Large intestine (tissue), 3 donors: ENCODE data around the gene MAPK1. TPM values are rescaled to one million over a fixed set of nuclear protein-coding genes. Genes with fewer than 3 reads are reported as not detected.
A peak's percentile ranks its signal among the peaks of the same experiment; 100 is the strongest.
"Not testable (repeated sequence)": the region's sequence is repeated elsewhere in the genome, so short reads cannot be mapped to it uniquely, and the experiment has no call there.

Experiments used
- DNase-seq, 2 donors: peaks; one replicate each; pipeline versions ENCODE4 v3.0.0 to v3.0.0-alpha.2; 2013
- H3K27ac ChIP-seq: one replicate; pipeline ENCODE4 v1.5.1; 2013; ENCODE audit warnings: low read length
- H3K27me3 ChIP-seq: 2 replicates; pipeline ENCODE4 v1.6.1; 2013; ENCODE audit warnings: low read length; ENCODE audit not compliant: control insufficient read depth, insufficient read depth
- H3K36me3 ChIP-seq: 2 replicates; pipeline ENCODE4 v1.6.1; 2013; ENCODE audit warnings: low read length; ENCODE audit not compliant: control insufficient read depth, insufficient read depth
- H3K4me1 ChIP-seq: one replicate; pipeline ENCODE4 v1.6.1; 2013; ENCODE audit warnings: low read length; ENCODE audit not compliant: control insufficient read depth, insufficient read depth
- H3K4me3 ChIP-seq: one replicate; pipeline ENCODE4 v1.5.1; 2013; ENCODE audit warnings: low read length
- H3K9me3 ChIP-seq: one replicate; pipeline ENCODE4 v1.6.1; 2013; ENCODE audit warnings: mild to moderate bottlenecking, low read depth, low read length, moderate library complexity; ENCODE audit not compliant: control insufficient read depth
- WGBS: methylation state at CpG from one replicate; pipeline ENCODE4 v1.1.5; 2013; ENCODE audit warnings: low lambda C conversion rate; ENCODE audit not compliant: insufficient coverage; 5-methylcytosine and 5-hydroxymethylcytosine counted together
- polyA plus RNA-seq: library from polyadenylated mRNA; unstranded; fragments of 120-200 nt; gene quantifications from one replicate; pipeline ENCODE4 v1.2.1, GENCODE V29; 2013

Gene MAPK1
- polyA plus RNA-seq, 1 donor, result 79.0 TPM

DNA sequence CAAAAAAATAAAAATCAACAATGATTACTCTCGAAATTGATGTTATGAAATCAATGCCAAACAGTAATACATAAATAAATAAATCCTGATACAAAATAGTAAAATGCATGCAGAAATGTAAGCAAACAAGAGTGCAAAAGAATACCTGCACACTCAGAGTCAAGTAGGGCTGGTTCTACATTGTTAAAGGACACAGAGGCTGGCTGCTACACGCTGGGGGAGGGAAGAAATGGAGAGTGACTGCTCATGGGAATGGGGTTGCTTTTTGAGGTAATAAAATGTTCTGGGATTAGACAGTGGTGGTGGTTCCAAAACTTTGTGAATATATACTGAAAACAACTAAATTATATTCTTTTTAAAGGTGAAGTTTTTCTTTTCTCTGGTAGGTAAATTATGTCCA, 32.1 kb downstream of the MAPK1 start:
- Histone ChIP-seq H3K36me3 (no peaks in the 10 kb centered on the region), H3K27ac (no peak overlapping the region), H3K4me1 (peaks cover 7% of the 10 kb centered on the region), H3K27me3 (no peaks in the 10 kb centered on the region), H3K4me3 (no peak overlapping the region), H3K9me3 (no peaks in the 10 kb centered on the region)
- no peak for DNase-seq
- 67% methylated on average over 1 of the region's 2 CpGs for WGBS

DNA sequence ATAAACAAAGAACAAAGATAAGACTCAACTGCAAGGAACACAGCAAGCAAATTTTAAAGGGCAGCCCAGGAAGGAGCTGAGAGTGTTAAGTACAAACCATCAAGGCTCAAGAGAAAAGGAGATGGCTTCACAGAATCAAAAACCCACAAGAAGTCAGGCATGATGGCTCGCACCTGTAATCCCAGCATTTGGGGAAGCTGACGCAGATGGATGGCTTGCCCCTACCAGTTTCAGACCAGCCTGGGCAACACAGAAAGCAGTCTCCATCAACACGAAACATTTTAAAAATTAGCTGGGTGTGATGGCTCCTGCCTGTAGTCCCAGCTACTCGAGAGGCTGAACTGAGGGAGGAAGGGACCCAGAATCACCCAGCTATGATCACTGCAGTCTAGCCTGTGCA, 32.6 kb downstream of the MAPK1 start:
- no peak overlapping the region for H3K27ac ChIP-seq
- no CpG with 5 or more reads among the region's 4 CpGs for WGBS
- no peak overlapping the region for H3K4me3 ChIP-seq
- no peak for DNase-seq
- H3K4me1 ChIP-seq, result peaks cover 7% of the 10 kb centered on the region
- no peaks in the 10 kb centered on the region for H3K9me3 ChIP-seq
- H3K27me3 ChIP-seq, result no peaks in the 10 kb centered on the region
- no peaks in the 10 kb centered on the region for H3K36me3 ChIP-seq

DNA sequence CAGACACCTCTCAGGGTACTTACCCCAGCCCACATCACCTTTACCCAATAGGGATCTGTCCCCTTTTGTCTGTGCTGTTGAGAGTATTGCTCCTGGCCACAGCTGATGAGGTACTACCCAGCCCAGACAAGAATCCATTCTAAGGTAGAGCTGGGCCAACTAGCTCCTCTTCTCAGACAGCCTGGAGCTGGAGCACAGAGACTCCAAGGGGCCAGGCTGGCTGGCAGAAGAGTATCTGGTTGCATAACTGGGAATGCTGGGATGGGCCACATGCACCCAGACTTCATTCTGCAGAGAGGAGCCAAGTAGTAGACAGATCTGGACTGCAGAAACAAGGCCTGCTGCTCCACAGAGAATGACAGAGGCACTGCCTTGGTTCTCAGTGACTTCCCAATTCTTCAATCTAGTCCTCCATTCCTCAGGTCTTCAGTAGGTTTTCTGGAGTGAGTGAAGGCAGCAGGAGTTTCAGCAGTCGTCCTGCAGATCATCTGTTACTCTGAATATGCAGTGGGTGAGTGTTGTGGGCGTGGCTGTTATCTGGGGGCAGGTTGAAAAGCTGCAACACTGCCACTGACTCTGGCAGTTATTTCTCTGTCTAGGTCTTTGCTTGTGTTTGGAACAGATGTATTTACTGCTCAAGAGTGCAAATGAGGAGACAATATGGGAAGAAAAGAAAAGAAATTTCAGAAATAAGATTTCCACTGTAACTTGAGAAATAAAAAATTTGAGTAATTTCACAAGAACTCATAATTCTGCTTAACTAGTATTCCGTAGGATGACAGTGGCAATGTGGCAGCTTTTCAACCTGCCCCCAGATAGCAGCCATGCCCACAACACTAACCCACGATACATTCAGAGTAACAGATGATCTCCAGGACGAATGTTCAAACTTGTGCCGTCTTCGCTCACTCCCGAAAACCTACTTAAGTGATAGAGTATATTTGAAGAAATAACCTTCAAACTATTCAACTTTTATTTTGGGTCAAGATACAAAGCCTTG, 34.9 kb downstream of the MAPK1 start:
- Histone ChIP-seq H3K9me3 (no peaks in the 10 kb centered on the region), H3K4me1 (peaks cover 6% of the 10 kb centered on the region), H3K4me3 (no peak overlapping the region), H3K27me3 (no peaks in the 10 kb centered on the region), H3K36me3 (no peaks in the 10 kb centered on the region), H3K27ac (no peak overlapping the region)
- DNase-seq, result peak in 1 of 2 donors; percentile 19
- no CpG with 5 or more reads among the region's 8 CpGs for WGBS

DNA sequence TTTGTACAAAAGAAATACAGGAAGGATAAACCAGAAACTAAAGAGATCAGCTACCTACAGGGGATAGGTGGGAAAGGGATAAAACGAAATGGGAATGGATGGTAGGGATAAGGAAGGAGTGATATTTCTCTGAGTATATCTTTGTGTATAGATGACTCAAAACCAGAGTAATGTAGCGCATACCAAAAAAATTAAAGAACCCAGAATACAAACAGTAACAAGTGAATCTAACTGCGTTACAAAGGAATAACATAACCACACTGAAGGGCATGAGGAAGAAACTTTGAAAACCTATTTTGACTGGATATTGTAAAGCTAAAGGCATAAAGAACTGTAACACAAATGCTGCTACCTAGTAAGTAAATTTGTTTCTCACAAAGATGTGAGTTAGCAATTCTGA, 37.9 kb downstream of the MAPK1 start:
- no peaks in the 10 kb centered on the region for H3K4me1 ChIP-seq
- 86% methylated on average over 2 of the region's 3 CpGs for WGBS

DNA sequence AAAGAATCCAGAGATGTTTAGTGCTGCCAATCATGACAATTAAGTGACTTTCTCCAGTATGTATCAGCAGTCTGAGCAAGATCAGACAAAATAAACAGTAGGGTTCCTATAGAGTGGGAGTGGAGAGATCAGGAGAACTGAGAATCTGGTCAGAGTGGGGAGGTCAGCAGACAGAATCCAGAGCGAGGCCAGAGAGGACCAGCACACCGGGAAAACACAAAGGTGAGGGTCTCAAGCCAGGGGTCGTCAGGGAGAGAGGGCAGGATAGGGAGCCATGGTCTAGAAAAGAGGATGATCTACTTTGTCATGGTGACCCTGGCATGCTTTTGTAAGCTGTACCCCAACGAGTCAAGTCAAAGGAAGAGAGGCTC, 39.2 kb downstream of the MAPK1 start:
- Histone ChIP-seq H3K27me3 (no peaks in the 10 kb centered on the region), H3K9me3 (no peaks in the 10 kb centered on the region), H3K4me3 (no peak overlapping the region), H3K4me1 (no peaks in the 10 kb centered on the region), H3K27ac (no peak overlapping the region), H3K36me3 (no peaks in the 10 kb centered on the region)
- no peak for DNase-seq
- 71% methylated on average over 1 of the region's 4 CpGs for WGBS

More for the DNA sequence above, 37.9 kb downstream of the MAPK1 start:
- H3K36me3 ChIP-seq, result no peaks in the 10 kb centered on the region
- H3K27me3 ChIP-seq, result no peaks in the 10 kb centered on the region
- no peaks in the 10 kb centered on the region for H3K9me3 ChIP-seq
- no peak overlapping the region for H3K27ac ChIP-seq
- no peak overlapping the region for H3K4me3 ChIP-seq
- no peak for DNase-seq

DNA sequence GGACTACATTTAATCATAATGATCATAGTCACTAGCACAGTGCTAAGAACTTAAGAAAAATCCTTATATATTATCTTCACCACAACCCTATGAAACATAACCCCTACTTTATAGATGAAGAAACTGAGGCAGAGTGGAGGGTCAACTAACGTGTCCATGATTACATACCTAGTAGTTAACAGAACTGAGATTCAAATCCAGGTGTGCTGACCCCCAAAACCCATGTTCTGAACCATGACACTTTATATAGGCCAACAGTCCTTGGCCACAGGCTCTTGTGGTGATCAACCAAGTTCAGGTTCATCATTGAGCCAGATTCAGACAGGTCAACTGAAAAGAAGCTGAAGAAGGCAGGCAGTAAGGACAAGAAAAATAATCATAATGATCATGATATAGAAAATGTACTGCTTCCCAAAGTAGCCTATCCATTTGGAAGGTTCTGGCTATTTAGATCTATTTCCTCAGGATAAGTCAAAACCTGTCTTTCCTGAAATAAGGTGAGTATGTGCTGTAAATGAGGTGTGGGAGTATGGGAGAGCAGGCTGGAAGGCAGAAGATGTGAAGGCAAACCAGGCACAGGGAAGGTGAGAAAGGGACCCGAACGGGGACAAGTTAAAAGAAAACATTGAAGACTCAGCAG, 39.7 kb downstream of the MAPK1 start:
- WGBS, result 100% methylated on average over 2 of the region's 3 CpGs
- Histone ChIP-seq H3K27me3 (no peaks in the 10 kb centered on the region), H3K27ac (no peak overlapping the region), H3K9me3 (no peaks in the 10 kb centered on the region), H3K4me3 (no peak overlapping the region), H3K36me3 (no peaks in the 10 kb centered on the region), H3K4me1 (no peaks in the 10 kb centered on the region)
- DNase-seq, result no peak

DNA sequence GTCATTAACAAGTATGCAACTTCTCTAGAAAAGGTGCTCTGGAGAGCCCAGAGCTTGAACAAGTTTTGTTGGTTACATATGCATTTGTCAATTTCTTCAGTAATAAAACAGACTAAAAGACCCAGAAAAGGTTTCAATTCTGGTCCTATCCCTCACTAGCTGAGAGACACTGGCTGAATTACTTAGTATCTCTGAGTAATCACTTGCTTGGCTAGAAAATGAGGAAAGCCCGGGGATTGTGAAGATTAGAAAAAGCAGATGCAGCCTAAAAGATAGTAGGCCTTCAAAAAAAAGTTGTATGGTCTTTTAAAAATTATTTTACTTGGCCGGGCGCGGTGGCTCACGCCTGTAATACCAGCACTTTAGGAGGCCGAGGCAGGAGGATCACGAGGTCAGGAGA, 41.2 kb downstream of the MAPK1 start:
- Histone ChIP-seq H3K9me3 (no peaks in the 10 kb centered on the region), H3K4me3 (no peak overlapping the region), H3K27me3 (no peaks in the 10 kb centered on the region), H3K27ac (no peak overlapping the region), H3K36me3 (no peaks in the 10 kb centered on the region), H3K4me1 (no peaks in the 10 kb centered on the region)
- WGBS, result 100% methylated on average over 1 of the region's 7 CpGs
- no peak for DNase-seq

DNA sequence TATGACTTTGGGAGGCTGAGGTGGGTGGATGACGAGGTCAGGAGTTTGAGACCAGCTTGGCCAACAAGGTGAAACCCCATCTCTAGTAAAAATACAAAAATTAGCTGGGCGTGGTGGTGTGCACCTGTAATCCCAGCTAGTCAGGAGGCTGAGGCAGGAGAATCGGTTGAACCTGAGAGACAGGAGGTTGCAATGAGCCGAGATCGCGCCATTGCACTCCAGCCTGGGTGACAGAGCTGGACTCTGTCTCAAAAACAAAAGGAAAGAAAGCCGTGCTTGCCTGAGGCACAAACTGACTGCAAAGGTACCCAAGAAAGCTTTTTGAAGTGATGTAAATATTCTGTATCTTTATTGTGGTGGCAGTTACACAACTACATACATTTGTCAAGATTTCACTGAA, 42.5 kb downstream of the MAPK1 start:
- H3K9me3 ChIP-seq, H3K27me3 ChIP-seq, H3K4me3 ChIP-seq, DNase-seq, H3K4me1 ChIP-seq, H3K27ac ChIP-seq, H3K36me3 ChIP-seq: not testable (repeated sequence)
- WGBS, result no CpG with 5 or more reads among the region's 7 CpGs

DNA sequence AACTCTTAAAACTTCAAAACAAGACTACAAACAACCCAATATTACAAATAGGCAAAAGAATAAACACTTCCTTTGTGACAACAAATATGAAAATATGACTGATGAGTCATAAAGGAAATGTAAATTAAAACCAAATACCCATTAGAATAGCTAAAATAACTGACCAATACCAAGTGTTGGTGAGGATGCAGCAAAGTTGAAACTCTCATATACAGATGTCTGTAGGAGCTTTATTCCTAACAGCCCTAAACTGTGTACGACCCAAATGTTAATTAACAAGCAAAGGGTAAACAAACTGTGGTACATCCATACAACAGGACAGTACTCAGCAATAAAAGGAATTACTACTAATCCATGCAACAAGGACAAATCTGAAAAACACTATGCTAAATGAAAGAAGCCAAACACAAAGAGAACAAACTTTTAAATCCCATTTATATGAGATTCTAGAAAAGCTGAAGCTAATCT, 43.0 kb downstream of the MAPK1 start:
- no CpG with 5 or more reads among the region's 1 CpG for WGBS

DNA sequence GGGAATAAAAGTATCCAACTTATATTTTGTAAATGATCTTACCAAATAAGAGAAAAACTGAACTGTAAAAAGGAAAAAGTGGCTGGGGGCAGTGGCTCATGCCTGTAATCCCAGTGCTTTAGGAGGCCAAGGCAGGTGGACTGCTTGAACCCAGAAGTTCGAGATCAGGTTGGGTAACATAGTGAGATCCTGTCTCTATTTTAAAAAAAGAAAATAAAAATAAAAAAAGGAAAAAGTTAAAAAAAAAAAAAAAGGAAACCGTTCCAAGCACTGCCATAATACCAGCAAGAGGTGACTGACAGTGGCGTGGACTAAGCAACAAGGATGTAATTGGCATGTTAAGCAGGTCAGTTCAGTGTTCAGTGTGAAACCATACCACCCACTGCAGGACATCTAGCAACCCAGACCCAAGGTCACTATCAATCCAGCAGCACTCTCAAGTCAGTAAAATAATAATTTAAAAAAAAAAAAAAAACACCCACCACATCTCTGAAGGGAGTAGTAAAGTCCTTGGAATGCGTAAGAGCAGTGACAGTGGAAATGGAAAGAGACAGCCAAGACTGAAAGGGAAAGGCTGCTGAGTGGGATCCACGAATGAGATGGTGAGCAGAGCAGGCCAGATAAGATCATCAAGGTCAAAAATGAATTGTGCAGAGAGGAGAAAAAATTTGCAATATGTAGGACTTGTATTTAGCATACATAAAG, 43.6 kb downstream of the MAPK1 start:
- H3K36me3 ChIP-seq, result no peaks in the 10 kb centered on the region
- H3K4me1 ChIP-seq, result no peaks in the 10 kb centered on the region
- no peak overlapping the region for H3K27ac ChIP-seq
- H3K4me3 ChIP-seq, result no peak overlapping the region
- H3K27me3 ChIP-seq, result no peaks in the 10 kb centered on the region
- no peak for DNase-seq
- WGBS, result no CpG with 5 or more reads among the region's 5 CpGs
- no peaks in the 10 kb centered on the region for H3K9me3 ChIP-seq

More for the DNA sequence above, 43.0 kb downstream of the MAPK1 start:
- Histone ChIP-seq H3K4me3 (no peak overlapping the region), H3K9me3 (no peaks in the 10 kb centered on the region), H3K4me1 (no peaks in the 10 kb centered on the region), H3K36me3 (no peaks in the 10 kb centered on the region), H3K27ac (no peak overlapping the region), H3K27me3 (no peaks in the 10 kb centered on the region)
- DNase-seq, result no peak
